GM23248 (cell line): ENCODE measurements around the gene ACVR1. TPM values are rescaled to one million over a fixed set of nuclear protein-coding genes. Genes with fewer than 3 reads are reported as not detected.

Source experiments
- DNase-seq: peaks from one replicate; pipeline ENCODE4 v3.0.0-alpha.2; 2015
- H2AFZ ChIP-seq: fragments of 200-600 bp; sonication (generic); 2 replicates; pipeline ENCODE4 v1.6.1; 2016; ENCODE audit warnings: antibody characterized with exemption
- H3F3A ChIP-seq: fragments of 200-600 bp; sonication (generic); 2 replicates; pipeline ENCODE4 v1.6.1; 2016; ENCODE audit warnings: mild to moderate bottlenecking, antibody characterized with exemption, mixed run types; ENCODE audit not compliant: insufficient read depth
- H3K27ac ChIP-seq: fragments of 200-600 bp; sonication (generic); 2 replicates; pipeline ENCODE4 v1.5.1; 2016; ENCODE audit warnings: mild to moderate bottlenecking
- H3K27me3 ChIP-seq: fragments of 200-600 bp; sonication (generic); replicated peaks from 2 replicates; pipeline ENCODE4 v1.6.1; 2016; ENCODE audit warnings: mild to moderate bottlenecking; ENCODE audit not compliant: insufficient read depth
- H3K36me3 ChIP-seq: fragments of 200-600 bp; sonication (generic); 2 replicates; pipeline ENCODE4 v1.6.1; 2016; ENCODE audit warnings: low read depth, mild to moderate bottlenecking
- H3K4me1 ChIP-seq: fragments of 200-600 bp; sonication (generic); 2 replicates; pipeline ENCODE4 v1.6.1; 2016; ENCODE audit warnings: mild to moderate bottlenecking; ENCODE audit not compliant: insufficient read depth
- H3K4me2 ChIP-seq: fragments of 200-600 bp; sonication (generic); one replicate; pipeline ENCODE4 v1.6.1; 2016; ENCODE audit warnings: mild to moderate bottlenecking; ENCODE audit not compliant: unreplicated experiment
- H3K4me3 ChIP-seq: fragments of 200-600 bp; sonication (generic); 2 replicates; pipeline ENCODE4 v1.5.1; 2016; ENCODE audit warnings: mild to moderate bottlenecking
- H3K79me2 ChIP-seq: fragments of 200-600 bp; sonication (generic); 2 replicates; pipeline ENCODE4 v1.6.1; 2016; ENCODE audit warnings: mild to moderate bottlenecking; ENCODE audit not compliant: insufficient read depth
- H3K9ac ChIP-seq: fragments of 200-600 bp; sonication (generic); 2 replicates; pipeline ENCODE4 v1.6.1; 2016; ENCODE audit warnings: mild to moderate bottlenecking
- H3K9me2 ChIP-seq: fragments of 200-600 bp; sonication (generic); 2 replicates; pipeline ENCODE4 v1.6.1; 2016; ENCODE audit warnings: mixed run types, mild to moderate bottlenecking, moderate library complexity; ENCODE audit not compliant: insufficient read depth
- H3K9me3 ChIP-seq: fragments of 200-600 bp; sonication (generic); one replicate; pipeline ENCODE4 v1.6.1; 2017; ENCODE audit warnings: low read depth
- H4K20me1 ChIP-seq: fragments of 200-600 bp; sonication (generic); 2 replicates; pipeline ENCODE4 v1.6.0; 2016; ENCODE audit not compliant: insufficient read depth
- EZH2 ChIP-seq: fragments of 200-600 bp; sonication (generic); IDR thresholded peaks from 2 replicates; pipeline ENCODE4 v1.6.1; 2018; ENCODE audit warnings: antibody characterized with exemption, mild to moderate bottlenecking; ENCODE audit not compliant: insufficient read depth, poor library complexity, severe bottlenecking
- EZH2phosphoT487 ChIP-seq: fragments of 200-600 bp; sonication (generic); IDR thresholded peaks from 2 replicates; pipeline ENCODE4 v1.6.1; 2018; ENCODE audit warnings: antibody characterized with exemption, moderate library complexity, mild to moderate bottlenecking, low read depth; ENCODE audit not compliant: insufficient read depth
- WGBS, 2 experiments: methylation state at CpG; one replicate each; pipeline ENCODE4 v1.1.6; 2015 to 2017; ENCODE audit warnings: low lambda C conversion rate in 2 of 2, low coverage in 1 of 2; ENCODE audit errors: missing lambda C conversion rate in 2 of 2; 5-methylcytosine and 5-hydroxymethylcytosine counted together
- in situ Hi-C: fragments of 300-500 bp; cut with MboI; formaldehyde crosslinking; loops from 2 replicates; pipeline ENCODE4 v1.15.0; 2020
- polyA plus RNA-seq: library from polyadenylated mRNA; unstranded; fragments of >200 nt; fragmentation: Nextera tagmentation; extraction: Ambion mirVana; gene quantifications from 2 replicates; pipeline ENCODE4 v1.2.1, GENCODE V29; 2016
- total RNA-seq: library from RNA; depleted of rRNA; stranded (reverse); fragments of >200 nt; shearing (Covaris generic); gene quantifications from 2 replicates; pipeline ENCODE4 v1.2.3, GENCODE V29; 2014

ACVR1 gene
- total and polyA plus RNA-seq, 2 experiments from 2014 or later: 16.2 to 31.3 TPM

GRCh38 chr2:157789933-157790511 is 86.1 kb downstream of the ACVR1 start:
- Histone ChIP-seq H3K4me1 (peaks cover 45% of the 10 kb centered on the region), H3F3A (peaks cover 26% of the 10 kb centered on the region), H3K27ac (no peak overlapping the region), H3K4me2 (no peak overlapping the region), H4K20me1 (no peaks in the 10 kb centered on the region), H3K9me3 (no peaks in the 10 kb centered on the region), H3K79me2 (peaks cover 43% of the 10 kb centered on the region; the same call in 1 of the 2 replicates), H3K27me3 (no peaks in the 10 kb centered on the region), H3K36me3 (no peaks in the 10 kb centered on the region), H3K9me2 (no peaks in the 10 kb centered on the region), H3K9ac (no peak overlapping the region), H3K4me3 (no peak overlapping the region), H2AFZ (no peak overlapping the region)
- in situ Hi-C loops: no loop called here
- DNase-seq: no peak
- TF ChIP-seq EZH2phosphoT487 (no peak), EZH2 (no peak)
- WGBS, 2 experiments: 66 to 68% methylated on average over 4 of the region's 4 CpGs

GRCh38 chr2:157789256-157789655 is 86.9 kb downstream of the ACVR1 start:
- H3K4me2 ChIP-seq: no peak overlapping the region
- no peak for DNase-seq
- H3K9me2 ChIP-seq: no peaks in the 10 kb centered on the region
- H3K9me3 ChIP-seq: no peaks in the 10 kb centered on the region
- no peak overlapping the region for H3K27ac ChIP-seq
- no peak overlapping the region for H3K4me3 ChIP-seq
- no peak overlapping the region for H3K9ac ChIP-seq
- 54 to 62% methylated on average over 3 of the region's 3 CpGs for WGBS, 2 experiments
- in situ Hi-C loops: no loop called here
- H3K79me2 ChIP-seq: peaks cover 43% of the 10 kb centered on the region; the same call in 1 of the 2 replicates
- H4K20me1 ChIP-seq: 0 out of 2 replicates have a peak, but pooled peaks cover 3% of the 10 kb centered on the region
- H3K4me1 ChIP-seq: peaks cover 52% of the 10 kb centered on the region
- peaks cover 27% of the 10 kb centered on the region for H3F3A ChIP-seq
- H2AFZ ChIP-seq: no peak overlapping the region
- H3K36me3 ChIP-seq: no peaks in the 10 kb centered on the region
- no peak for TF ChIP-seq EZH2
- TF ChIP-seq EZH2phosphoT487: no peak
- H3K27me3 ChIP-seq: no peaks in the 10 kb centered on the region

- no peaks in the 10 kb centered on the region for H3K36me3 ChIP-seq
- TF ChIP-seq EZH2phosphoT487: no peak
- no peak for TF ChIP-seq EZH2
- H4K20me1 ChIP-seq: 0 out of 2 replicates have a peak, but pooled peaks cover 3% of the 10 kb centered on the region
- no peaks in the 10 kb centered on the region for H3K27me3 ChIP-seq
- DNase-seq: no peak
- H3F3A ChIP-seq: peaks cover 16% of the 10 kb centered on the region
- peaks cover 55% of the 10 kb centered on the region for H3K4me1 ChIP-seq
- no peaks in the 10 kb centered on the region for H3K9me2 ChIP-seq
- no peak overlapping the region for H3K4me3 ChIP-seq
- no peak overlapping the region for H3K9ac ChIP-seq
- no peak overlapping the region for H2AFZ ChIP-seq
- H3K27ac ChIP-seq: no peak overlapping the region
- no peak overlapping the region for H3K4me2 ChIP-seq
- 99% methylated on average over 5 of the region's 5 CpGs for WGBS, 2 experiments
- H3K9me3 ChIP-seq: no peaks in the 10 kb centered on the region
- peaks cover 52% of the 10 kb centered on the region for H3K79me2 ChIP-seq
- in situ Hi-C loops: no loop called here
Observed at GRCh38 chr2:157788201-157788600, 87.9 kb downstream of the ACVR1 start.

- peaks cover 49% of the 10 kb centered on the region for H3K4me1 ChIP-seq
- 0 out of 2 replicates have a peak, but pooled peaks cover 3% of the 10 kb centered on the region for H4K20me1 ChIP-seq
- DNase-seq: no peak
- no peak overlapping the region for H3K27ac ChIP-seq
- no peak overlapping the region for H3K4me2 ChIP-seq
- no peaks in the 10 kb centered on the region for H3K27me3 ChIP-seq
- no peaks in the 10 kb centered on the region for H3K36me3 ChIP-seq
- no peak overlapping the region for H2AFZ ChIP-seq
- H3K4me3 ChIP-seq: no peak overlapping the region
- WGBS, 2 experiments: 88 to 90% methylated on average over 7 of the region's 7 CpGs
- TF ChIP-seq EZH2: no peak
- no peak for TF ChIP-seq EZH2phosphoT487
- H3K9ac ChIP-seq: no peak overlapping the region
- peaks cover 59% of the 10 kb centered on the region for H3K79me2 ChIP-seq
- in situ Hi-C loops: no loop called here
- no peaks in the 10 kb centered on the region for H3K9me3 ChIP-seq
- H3K9me2 ChIP-seq: no peaks in the 10 kb centered on the region
- peaks cover 10% of the 10 kb centered on the region for H3F3A ChIP-seq
Observed at GRCh38 chr2:157787364-157787938, 88.7 kb downstream of the ACVR1 start.
